HG03442 (cell line): ENCODE measurements around the gene FBXL17.

Source experiments
- ATAC-seq: cut with Tn5 transposase; IDR thresholded peaks from one replicate; pipeline ENCODE4 v1.9.1; 2021; ENCODE audit warnings: mild to moderate bottlenecking, moderate library complexity; ENCODE audit not compliant: unreplicated experiment

FBXL17 gene

DNA sequence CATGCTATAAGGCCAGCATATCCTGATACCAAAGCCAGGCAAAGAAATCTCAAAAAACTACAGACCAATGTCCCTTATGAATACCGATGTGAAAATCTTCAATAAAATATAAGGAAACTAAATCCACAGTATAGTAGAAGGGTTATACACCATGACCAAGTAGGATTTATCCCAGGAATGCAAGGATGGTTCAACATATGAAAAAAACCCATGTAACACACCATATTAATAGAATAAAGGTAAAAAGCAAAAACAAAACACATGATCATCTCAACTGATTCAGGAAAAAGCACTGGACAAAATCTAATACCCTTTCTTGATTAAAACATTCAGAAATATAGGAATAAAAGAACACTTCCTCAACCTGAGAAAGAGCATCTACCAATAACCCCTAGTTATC, 6.1 kb downstream of the FBXL17 start:
- no peak for ATAC-seq

- no peak for ATAC-seq
Measured at GRCh38 chr5:108373426-108373825, 8.5 kb downstream of the FBXL17 start.

DNA sequence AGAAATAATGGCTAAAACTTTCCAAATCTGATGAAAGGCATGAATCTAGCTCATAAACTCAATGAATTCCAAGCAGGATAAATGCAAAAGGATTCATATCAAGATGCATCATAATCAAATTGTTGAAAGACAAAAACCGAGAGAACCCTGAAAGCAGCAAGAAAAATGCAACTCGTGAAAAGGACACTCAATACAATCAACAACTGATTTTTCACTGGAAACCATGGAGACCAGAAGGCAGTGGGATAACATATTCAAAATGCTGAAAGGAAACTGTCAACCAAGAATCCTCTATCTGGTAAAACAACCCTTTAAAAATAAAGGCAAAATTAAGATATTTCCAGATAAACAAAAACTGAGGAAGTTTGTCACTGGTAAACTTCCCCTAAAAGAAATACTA, 9.5 kb downstream of the FBXL17 start:
- no peak for ATAC-seq

DNA sequence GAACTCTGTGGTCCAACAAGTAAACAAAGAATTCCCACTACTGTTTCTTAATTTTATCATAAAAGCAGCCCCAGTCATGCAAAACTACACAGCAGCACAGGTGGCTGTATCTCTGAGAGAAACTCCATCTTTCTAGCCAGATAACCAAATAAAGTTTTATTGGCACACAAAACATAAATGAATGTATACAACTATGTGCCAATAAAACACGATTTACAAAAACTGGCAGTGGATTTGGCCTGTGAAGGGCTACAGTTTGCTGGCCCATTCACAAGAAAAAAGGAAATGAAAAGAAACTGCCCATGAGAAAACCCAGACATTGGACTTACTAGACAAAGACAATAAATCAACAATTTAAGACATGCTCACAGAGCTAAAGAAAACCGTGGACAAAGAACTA, 10.6 kb downstream of the FBXL17 start:
- ATAC-seq = no peak

DNA sequence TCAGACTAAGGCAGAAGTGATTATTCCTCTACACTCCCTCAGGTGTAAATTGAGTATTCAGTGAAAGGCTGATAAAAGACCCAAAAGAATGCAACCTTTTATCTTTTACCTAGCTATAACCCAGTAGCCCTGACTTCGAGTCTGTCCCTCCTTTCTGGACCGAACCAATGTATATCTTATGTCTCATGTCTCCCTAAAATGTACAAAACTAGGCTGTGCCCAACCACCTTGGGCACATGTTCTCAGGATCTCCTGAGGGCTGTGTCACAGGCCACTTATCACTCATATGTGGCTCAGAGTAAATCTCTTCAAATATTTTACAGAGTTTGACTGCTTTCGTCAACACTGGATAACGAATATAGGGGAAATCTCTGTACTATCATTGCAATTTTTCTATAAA, 12.7 kb downstream of the FBXL17 start:
- ATAC-seq = no peak

DNA sequence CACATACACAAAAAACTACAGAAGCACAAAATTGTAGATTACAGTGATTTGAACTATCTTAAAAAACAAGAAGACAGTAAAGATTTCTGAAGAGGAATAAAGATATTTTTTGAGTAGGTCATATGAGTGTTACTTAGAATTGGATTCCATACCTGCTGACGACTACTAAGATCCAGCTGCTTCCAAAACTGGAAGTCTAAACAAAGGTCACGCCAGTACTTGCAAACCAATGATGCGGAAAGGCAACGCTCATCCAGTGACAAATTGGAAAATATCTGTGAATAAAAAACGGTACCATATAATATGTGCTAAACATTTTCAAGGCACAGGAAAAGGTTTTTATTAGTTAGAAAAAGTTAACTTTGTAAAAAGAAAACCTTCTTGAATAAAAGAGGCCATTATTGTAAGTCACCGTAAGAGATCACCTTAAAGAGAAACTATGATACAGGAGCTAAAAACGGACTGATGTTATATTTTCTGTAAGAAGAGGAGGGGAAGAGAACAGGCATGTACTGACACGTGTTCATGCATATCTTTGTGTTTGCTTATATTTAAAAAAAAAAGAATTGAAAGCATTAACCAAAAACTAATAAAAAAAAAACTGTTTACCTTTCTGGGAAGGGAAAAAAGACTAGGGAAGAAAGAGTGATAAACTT, 14.1 kb downstream of the FBXL17 start:
- no peak for ATAC-seq

DNA sequence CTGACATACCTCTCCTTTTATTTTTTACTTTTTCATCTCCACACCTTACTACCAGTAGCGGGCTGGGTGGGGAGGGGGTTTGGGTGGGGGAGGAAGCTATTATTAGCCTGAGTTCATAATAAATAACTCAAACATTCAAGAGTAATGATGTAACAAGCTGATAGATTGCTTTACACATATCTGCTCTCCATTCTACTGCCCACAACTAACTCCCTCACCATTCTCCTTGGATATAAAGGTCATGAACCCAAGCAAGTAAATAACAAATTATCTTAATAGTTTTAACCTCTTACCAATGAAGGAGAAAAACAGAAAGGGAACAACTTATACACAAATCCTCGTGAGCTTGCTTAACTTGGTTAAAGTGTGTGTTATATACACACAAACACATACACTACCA, 15.4 kb downstream of the FBXL17 start:
- no peak for ATAC-seq

GRCh38 chr5:108361771-108362170, 20.1 kb downstream of the FBXL17 start:
- ATAC-seq = no peak

DNA sequence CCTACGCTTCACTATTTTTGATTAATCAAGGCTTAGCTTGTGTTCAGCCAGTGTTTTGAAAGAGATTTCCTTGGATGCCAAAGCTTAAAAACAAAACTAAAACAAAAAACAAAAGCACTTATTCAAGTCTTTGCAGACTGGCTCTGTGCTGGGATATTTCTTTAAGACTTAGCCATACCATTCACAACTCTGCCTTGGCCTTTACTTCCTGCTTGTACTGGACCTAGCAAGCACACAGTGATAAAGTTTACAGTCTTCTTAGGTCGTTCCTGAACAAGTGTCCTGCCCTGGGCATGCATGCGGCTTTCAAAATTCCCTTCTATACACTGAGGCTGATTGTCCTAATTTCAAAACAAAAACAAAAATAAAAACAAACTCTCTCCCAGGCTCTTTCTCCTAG, 20.7 kb downstream of the FBXL17 start:
- no peak for ATAC-seq

DNA sequence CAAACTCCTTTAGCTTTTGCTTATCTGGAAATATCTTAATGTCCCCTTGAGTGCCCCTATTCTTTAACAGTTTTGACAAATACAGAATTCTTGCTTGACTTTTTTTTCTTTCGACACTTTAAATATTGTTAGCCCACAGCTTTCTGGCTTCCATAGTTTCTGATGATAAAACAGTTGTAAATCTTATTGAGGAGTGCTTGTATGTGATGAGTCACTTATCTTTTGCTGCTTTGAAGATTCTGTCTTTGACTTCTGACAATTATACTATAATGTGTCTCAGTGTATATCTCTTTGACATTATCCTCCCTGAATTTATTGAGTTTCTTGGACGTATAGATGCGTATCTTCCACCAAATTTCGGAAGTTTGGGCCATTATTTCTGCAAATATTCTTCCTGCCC, 21.6 kb downstream of the FBXL17 start:
- no peak for ATAC-seq

GRCh38 chr5:108356286-108356685, 25.6 kb downstream of the FBXL17 start:
- ATAC-seq = no peak

GRCh38 chr5:108353087-108353486, 28.8 kb downstream of the FBXL17 start:
- no peak for ATAC-seq

- peak; percentile 78 for ATAC-seq
Measured at GRCh38 chr5:108345541-108346171, 36.2 kb downstream of the FBXL17 start.

DNA sequence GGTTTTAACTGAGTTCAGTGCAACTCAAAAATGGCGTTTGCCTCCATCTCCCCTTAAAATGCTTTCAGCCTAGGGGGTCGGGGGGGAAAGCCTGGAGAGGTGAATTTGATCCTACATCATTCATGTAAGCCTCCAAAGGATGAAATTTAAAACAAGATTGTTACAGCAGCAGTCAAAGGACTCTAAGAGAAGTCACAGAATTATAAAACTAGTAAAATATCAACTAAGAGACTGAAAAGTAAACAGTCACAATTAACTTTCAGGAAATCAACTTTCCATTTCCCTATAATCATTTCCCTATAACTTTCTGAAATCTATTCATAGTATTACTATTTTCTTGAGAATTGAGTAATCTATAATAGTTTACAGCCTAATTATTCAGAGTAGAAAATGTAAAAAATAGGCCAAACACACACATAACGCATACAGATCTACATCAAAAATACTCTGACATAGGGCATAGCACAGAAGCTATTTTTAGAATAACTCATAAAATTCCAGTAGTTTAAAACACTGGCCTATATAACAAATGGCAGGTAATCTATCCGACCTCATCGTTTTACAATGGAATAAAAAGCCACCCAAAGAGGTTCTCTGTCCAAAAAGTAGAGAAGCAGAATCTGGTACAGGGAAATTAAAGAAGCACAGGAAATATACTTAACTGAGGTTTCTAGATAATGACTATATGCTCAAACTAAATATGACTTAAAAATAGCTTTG, 37.6 kb downstream of the FBXL17 start:
- ATAC-seq = no peak

DNA sequence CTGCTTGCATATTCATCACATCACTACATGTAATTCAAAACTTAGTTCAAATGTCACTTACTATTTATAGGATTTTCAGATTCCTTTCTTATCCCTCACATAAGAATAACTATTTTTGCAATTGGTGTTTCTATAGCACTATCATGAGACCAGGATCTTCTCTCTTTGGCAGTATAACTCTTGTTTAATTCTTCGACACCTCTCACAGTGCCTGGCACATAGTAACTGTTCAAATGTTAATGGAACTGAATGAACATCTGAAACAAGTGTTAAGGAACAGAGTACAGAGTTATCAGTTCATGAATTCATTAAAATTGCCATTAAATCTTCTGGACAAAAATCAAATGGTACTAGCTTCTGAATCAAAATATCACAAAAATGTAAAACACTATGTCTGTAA, 40.0 kb downstream of the FBXL17 start:
- ATAC-seq = no peak

DNA sequence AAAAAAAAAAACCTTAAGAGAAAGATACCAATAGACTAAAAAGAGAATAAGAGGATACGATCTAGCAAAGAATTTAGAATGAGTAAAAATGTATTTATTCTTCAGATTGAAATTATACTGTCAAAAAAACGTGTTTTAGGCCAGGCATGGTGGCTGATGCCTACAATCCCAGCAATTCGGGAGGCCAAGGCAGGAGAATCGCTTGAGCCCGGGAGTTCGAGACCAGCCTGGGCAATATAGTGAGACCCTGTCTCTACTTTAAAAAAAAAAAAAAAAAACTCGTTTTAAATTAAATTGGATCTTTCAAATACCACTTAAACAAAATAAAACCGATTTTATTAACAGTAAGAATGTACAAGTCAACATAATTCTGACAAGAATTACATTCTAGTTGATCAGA, 41.8 kb downstream of the FBXL17 start:
- ATAC-seq = no peak

DNA sequence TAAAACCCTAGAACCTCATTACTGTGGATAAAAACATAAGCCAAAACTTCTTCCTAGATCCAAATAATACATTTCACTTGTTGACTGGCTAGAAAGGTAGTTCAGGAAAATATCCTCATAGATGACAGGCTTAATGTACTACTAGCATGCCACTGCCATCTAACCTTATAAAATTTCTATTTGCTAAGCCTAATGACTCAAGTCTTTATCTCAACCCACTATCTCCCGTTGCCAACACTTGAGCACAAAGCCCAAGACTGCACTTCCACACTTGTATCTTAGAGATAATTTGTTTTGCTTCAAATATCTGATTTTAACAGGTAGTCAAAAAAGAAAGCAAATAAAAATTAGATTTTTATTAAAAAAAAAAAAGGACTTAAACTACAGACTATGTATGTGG, 42.7 kb downstream of the FBXL17 start:
- no peak for ATAC-seq

- no peak for ATAC-seq
Measured at GRCh38 chr5:108334225-108334624, 47.7 kb downstream of the FBXL17 start.

GRCh38 chr5:108326982-108327381, 54.9 kb downstream of the FBXL17 start:
- no peak for ATAC-seq

- no peak for ATAC-seq
Measured at GRCh38 chr5:108324886-108325285, 57.0 kb downstream of the FBXL17 start.

DNA sequence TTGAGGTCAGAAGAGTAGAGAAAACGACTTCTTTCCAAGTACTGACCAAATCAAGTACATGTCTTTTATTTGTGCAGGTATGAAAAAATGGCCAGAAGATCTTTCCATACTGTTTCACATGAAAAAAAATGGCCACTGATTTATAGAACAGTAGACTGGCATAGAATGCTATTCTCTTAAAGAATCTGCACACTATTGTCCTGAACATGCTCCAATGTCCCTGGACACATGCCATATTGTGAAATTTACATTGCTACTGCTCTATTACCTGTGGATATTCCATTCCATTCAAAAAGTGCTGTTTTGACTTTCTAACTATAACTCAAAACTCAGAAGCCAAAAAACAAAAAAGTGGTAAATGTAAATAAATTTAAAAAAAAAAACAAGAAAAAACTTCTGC, 60.6 kb downstream of the FBXL17 start:
- no peak for ATAC-seq

- no peak for ATAC-seq
Measured at GRCh38 chr5:108320231-108320630, 61.7 kb downstream of the FBXL17 start.
